GM21360 (cell line): ENCODE measurements around the gene INO80C.
A peak's percentile ranks its signal among the peaks of the same experiment; 100 is the strongest.

Experiments used
- ATAC-seq: cut with Tn5 transposase; IDR thresholded peaks from one replicate; pipeline ENCODE4 v1.9.1; 2021; ENCODE audit warnings: mild to moderate bottlenecking, moderate library complexity; ENCODE audit not compliant: unreplicated experiment

The INO80C gene

GRCh38 chr18:35513181-35513936, 15.6 kb upstream of the INO80C start:
- no peak for ATAC-seq

- no peak for ATAC-seq
Observed at GRCh38 chr18:35512761-35513160, 15.0 kb upstream of the INO80C start.

DNA sequence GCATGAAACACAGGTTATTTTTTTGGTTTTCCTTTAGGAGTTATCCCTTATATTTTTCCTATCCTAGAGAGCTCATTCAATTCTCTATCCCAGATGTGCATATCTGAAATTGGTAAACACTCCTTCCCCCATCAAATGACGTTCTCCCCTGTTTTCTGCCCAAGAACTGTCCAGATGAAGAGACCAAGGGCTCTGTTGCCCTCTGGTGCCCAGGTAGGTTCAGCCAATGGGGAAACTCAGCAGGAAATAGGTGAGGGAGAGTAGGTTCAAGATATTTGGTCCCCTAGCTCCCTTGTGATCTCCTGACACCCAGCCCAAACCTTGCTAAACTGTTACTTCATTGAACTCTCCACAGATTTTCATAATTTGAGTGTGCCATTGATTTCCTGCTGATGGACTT, 14.1 kb upstream of the INO80C start:
- ATAC-seq = peak; percentile 31

GRCh38 chr18:35511428-35511827, 13.7 kb upstream of the INO80C start:
- peak; percentile 86 for ATAC-seq

- ATAC-seq = no peak
Observed at GRCh38 chr18:35510076-35510651, 12.4 kb upstream of the INO80C start.

DNA sequence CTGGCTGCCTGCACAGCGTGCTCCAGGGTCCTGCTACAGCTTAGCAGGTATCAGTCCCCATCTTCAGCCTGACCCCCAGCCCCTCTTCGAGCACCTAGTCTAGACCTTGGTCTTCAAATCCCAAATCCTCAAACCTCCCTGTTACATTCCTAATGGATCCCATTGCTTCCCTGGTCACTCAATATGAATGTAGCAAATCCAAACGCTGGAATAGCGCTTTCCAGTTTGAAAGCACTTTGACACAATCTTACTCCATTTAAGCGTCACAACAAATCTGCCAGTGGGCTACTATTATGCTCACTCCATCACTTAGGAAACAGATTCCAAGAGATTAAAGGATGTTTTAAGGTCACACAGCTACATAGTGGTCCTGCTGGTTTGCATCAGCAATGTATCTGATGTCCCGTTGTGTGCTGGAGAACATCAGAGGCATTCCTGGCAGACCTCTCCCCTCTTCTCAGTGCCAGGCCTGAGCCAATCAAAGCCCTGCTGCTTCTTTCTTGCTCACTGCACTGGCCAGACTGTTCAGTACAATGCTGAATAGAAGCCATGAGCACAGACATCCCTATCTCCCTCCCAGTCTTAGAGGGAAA, 11.1 kb upstream of the INO80C start:
- ATAC-seq = no peak

DNA sequence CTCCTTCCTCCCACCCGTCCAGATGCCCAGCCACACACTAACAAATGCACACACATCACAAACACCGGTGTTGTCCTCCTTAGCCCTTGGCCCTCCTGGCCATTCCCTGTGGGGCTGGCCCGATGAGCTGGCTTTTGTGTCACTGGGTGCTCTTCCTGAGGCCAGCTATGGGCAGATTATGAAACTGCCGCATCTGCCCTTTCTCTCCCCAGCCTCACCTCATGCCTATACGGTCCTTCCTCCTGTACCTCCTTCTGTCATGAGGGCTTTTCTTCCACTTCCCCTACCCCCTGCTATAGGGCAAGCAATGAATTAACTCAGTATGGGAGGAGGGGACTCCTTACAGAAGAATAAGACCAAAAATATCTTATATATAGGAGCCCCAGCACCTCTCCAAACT, 10.3 kb upstream of the INO80C start:
- ATAC-seq = no peak

- ATAC-seq = no peak
Observed at GRCh38 chr18:35507623-35508022, 9.9 kb upstream of the INO80C start.

GRCh38 chr18:35507192-35507591, 9.4 kb upstream of the INO80C start:
- no peak for ATAC-seq

DNA sequence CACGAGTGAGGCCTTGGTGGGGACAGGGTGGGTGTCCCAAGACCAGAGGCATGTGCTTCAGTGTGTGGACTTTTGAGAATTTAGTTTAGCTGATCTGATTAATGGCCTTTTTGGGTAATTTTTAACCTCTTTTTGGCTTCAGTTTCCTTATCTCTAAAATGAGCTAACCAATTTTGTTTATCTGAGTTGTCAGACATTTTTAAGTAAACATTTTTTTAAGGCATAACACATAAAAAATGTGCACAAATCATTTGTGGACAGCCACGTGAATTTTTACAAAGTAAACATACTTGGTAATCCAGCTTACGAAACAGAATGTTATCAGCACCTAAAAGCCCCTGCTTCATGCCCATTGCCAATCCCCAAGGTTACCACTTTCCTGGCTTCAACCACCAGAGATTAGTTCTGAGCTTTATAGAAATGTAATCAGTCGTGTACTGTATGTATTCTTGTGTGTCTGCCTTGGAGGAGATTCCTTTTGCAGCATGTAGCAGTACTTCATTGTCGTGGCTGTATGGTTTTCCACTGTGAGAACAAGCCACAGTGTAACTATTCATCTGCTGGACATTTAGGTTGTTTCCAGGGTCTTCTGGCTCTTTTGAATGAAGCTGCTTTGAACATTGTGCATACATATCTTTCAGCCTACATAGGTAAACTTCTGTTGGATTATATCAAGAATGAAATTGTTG, 8.4 kb upstream of the INO80C start:
- ATAC-seq = no peak

DNA sequence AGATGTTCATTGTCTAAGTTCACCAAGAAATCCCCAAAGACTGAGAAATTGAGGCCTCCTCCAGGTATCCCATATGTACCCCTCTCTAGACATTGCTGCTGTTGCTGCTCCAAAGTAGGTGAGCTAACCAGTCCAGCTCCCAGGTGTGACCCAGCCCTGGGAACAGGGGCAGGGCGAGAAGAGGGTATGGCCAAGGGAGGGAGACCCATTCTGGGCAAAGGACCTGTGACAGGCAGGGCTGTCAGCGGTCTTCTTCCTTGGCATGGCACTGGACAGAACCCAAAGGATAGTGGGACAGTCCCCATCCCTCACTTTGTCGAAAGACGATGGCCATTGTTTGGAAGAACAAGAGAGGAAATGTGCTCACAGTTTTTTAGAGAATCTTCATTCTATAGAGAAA, 7.2 kb upstream of the INO80C start:
- ATAC-seq = no peak

DNA sequence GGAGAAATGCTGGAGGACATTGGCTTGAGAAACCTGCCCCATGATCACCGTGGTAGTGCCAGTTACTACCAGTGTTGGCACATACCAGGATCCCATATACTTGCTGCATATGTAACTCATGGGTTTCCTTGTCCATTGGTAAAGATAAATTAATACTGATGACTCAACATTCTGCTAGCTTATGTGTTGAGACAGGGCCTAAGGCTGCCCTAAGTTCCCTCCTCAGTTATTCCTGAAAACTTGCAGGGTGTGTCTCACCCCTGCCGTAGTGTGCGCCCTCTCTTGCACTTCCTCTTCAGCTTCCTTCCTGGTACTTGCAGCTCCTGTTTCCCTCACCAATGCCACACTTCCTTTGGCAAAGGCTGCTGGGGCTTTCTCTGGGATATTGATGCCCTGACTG, 4.3 kb upstream of the INO80C start:
- no peak for ATAC-seq

DNA sequence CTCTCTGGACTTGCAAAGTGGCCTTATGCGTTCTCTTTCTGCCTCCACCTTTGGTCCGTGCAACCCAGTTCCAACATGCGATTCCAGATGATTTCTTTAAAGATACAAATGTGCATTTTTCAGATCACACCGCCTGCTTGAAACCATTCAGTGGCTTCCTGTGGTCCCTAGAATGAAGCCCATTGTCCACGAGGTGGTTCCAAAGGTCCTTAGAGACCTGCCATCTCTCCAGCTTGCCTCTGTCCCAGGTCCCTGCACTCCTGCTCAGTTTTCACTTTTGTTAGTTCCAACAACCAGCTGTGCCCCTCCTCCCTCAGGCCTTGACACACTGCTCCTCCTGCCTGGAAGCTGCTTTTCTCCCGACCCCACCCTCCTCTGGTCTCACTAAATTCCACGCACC, 3.6 kb upstream of the INO80C start:
- no peak for ATAC-seq

- ATAC-seq = no peak
Observed at GRCh38 chr18:35500113-35500512, 2.4 kb upstream of the INO80C start.

DNA sequence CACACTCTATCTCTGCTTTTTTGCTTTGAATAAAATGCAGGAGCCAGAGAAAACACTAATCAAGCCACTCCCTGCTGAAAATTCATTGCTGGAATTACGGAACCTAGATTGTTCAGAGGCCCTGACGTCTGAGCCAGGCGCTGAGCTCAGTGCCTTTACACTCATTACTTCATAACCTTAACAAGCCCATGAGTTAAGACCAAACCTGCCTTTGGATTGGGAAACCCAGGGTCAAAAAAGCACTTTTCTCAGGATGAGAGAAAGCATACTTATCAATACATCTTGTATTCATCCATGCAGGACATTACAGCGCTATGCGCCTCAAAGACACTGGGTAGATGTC, 762 bp downstream of the INO80C start:
- peak; percentile 7 for ATAC-seq

GRCh38 chr18:35495536-35496314, 2.0 kb downstream of the INO80C start:
- ATAC-seq = no peak

- no peak for ATAC-seq
Observed at GRCh38 chr18:35494251-35495220, 3.2 kb downstream of the INO80C start.

DNA sequence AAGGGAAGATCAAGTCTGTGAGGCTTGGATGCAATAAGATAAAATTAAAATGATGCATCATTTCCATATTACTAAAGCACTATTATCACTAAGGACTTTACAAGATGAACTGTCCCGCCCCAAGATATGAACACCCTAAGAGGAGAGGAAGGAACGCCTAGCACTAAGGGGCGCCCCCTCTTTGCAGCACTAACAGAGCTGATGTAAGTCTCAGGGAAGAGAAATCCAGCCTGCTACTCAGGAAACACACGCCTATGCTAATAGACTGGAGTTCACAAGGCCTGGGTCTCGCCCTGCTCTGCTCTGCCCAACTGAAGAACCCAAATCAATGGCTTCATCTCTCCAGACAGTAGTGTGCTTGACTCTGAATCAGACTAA, 6.1 kb downstream of the INO80C start:
- no peak for ATAC-seq

GRCh38 chr18:35490894-35491699, 6.7 kb downstream of the INO80C start:
- ATAC-seq = no peak
